Prostate gland (tissue), 2 donors: ENCODE results near the gene HMOX1. TPM values are rescaled to one million over a fixed set of nuclear protein-coding genes. Genes with fewer than 3 reads are reported as not detected.

ENCODE experiments used
- DNase-seq: peaks from one replicate; pipeline ENCODE4 v3.0.0-alpha.2; 2019; ENCODE audit warnings: low spot score
- H3K27ac ChIP-seq, 2 donors: fragments of 200-600 bp; sonication (generic); 2 replicates each; pipeline ENCODE4 v1.5.1; 2017 to 2019
- H3K27me3 ChIP-seq: fragments of 200-600 bp; sonication (generic); replicated peaks from 2 replicates; pipeline ENCODE4 v1.5.1; 2019; ENCODE audit not compliant: insufficient read depth
- H3K36me3 ChIP-seq, 2 donors: fragments of 200-600 bp; sonication (generic); 1 replicate in 1 of 2; 2 replicates in 1 of 2; pipeline versions ENCODE4 v1.5.1 to v1.8.1; 2017 to 2019
- H3K4me1 ChIP-seq: fragments of 200-600 bp; sonication (generic); replicated peaks from 2 replicates; pipeline ENCODE4 v1.5.1; 2019
- H3K4me3 ChIP-seq, 2 donors: fragments of 200-600 bp; sonication (generic); 2 replicates each; pipeline ENCODE4 v1.5.1; 2017 to 2019
- H3K9me3 ChIP-seq: fragments of 200-600 bp; sonication (generic); 2 replicates; pipeline ENCODE4 v1.5.1; 2017
- CTCF ChIP-seq, 4 experiments: fragments of 200-600 bp in 2 of 4; fragments of 450-650 bp in 2 of 4; sonication (generic) in 2 of 4; IDR thresholded peaks; 1 replicate in 3 of 4; 2 replicates in 1 of 4; pipeline ENCODE4 v1.5.1; 2016 to 2019; ENCODE audit warnings: antibody characterized with exemption in 4 of 4, mild to moderate bottlenecking in 2 of 4, moderate library complexity in 2 of 4
- POLR2A ChIP-seq: fragments of 450-650 bp; IDR thresholded peaks from one replicate; pipeline ENCODE4 v1.6.1; 2016; ENCODE audit warnings: antibody characterized with exemption, mild to moderate bottlenecking
- POLR2AphosphoS5 ChIP-seq: sonication (generic); formaldehyde crosslinking; IDR thresholded peaks from one replicate; pipeline ENCODE4 v1.6.1; 2017; ENCODE audit warnings: antibody characterized with exemption
- WGBS: methylation state at CpG from one replicate; pipeline ENCODE4 v1.1.5; 2018; 5-methylcytosine and 5-hydroxymethylcytosine counted together
- intact Hi-C: fragments of 100-400 bp; cut with DNase I; formaldehyde crosslinking; loops from one replicate; pipeline ENCODE4 v1.14.2; 2022
- total RNA-seq, 2 donors: library from RNA; depleted of rRNA; stranded (reverse); fragments of >200 nt; gene quantifications; one replicate each; pipeline ENCODE4 v1.1.0, GENCODE V29; 2016

Gene HMOX1
- total RNA-seq, 2 donors from 2014 or later = 3.5 to 31.5 TPM

GRCh38 chr22:35431483-35432227, 50.8 kb downstream of the HMOX1 start:
- peak overlapping the region; percentile 1 to 3 for H3K27ac ChIP-seq
- no peaks in the 10 kb centered on the region for H3K9me3 ChIP-seq
- H3K4me1 ChIP-seq = no peaks in the 10 kb centered on the region
- H3K27me3 ChIP-seq = no peaks in the 10 kb centered on the region
- TF ChIP-seq POLR2A = no peak
- TF ChIP-seq POLR2AphosphoS5 = no peak
- no peak for TF ChIP-seq CTCF (IDR thresholded peaks at IDR 0.05)
- intact Hi-C loops = loop anchor here (1.0 to 10.0 kb wide), 2 partner anchors 152 to 693 kb away; no protein-coding TSS in a partner anchor
- WGBS = 86% methylated on average over 12 of the region's 12 CpGs
- DNase-seq = no peak
- H3K4me3 ChIP-seq = no peak overlapping the region
- H3K36me3 ChIP-seq = no peaks in the 10 kb centered on the region

- H3K4me1 ChIP-seq = no peaks in the 10 kb centered on the region
- no peak overlapping the region for H3K27ac ChIP-seq
- intact Hi-C loops = loop anchor here (10.0 kb wide), 1 partner anchor 692 kb away; no protein-coding TSS in a partner anchor
- TF ChIP-seq POLR2A (no peak), POLR2AphosphoS5 (no peak), CTCF (IDR thresholded peaks at IDR 0.05) (no peak)
- WGBS = 93% methylated on average over 13 of the region's 13 CpGs
- H3K27me3 ChIP-seq = no peaks in the 10 kb centered on the region
- H3K36me3 ChIP-seq = no peaks in the 10 kb centered on the region
- no peaks in the 10 kb centered on the region for H3K9me3 ChIP-seq
- H3K4me3 ChIP-seq = no peak overlapping the region
- no peak for DNase-seq
Observed at GRCh38 chr22:35432228-35432905, 51.5 kb downstream of the HMOX1 start.

- no peak for DNase-seq
- intact Hi-C loops = loop anchor here (10.0 kb wide), 1 partner anchor 691 kb away; no protein-coding TSS in a partner anchor
- TF ChIP-seq POLR2AphosphoS5 (no peak), CTCF (IDR thresholded peaks at IDR 0.05) (no peak), POLR2A (no peak)
- H3K4me1 ChIP-seq = no peaks in the 10 kb centered on the region
- no peaks in the 10 kb centered on the region for H3K27me3 ChIP-seq
- H3K9me3 ChIP-seq = no peaks in the 10 kb centered on the region
- no peak overlapping the region for H3K27ac ChIP-seq
- WGBS = 95% methylated on average over 5 of the region's 5 CpGs
- H3K4me3 ChIP-seq = no peak overlapping the region
- H3K36me3 ChIP-seq = no peaks in the 10 kb centered on the region
Observed at GRCh38 chr22:35434061-35434710, 53.3 kb downstream of the HMOX1 start.

GRCh38 chr22:35435201-35435740, 54.4 kb downstream of the HMOX1 start:
- no peak overlapping the region for H3K27ac ChIP-seq
- 71% methylated on average over 8 of the region's 8 CpGs for WGBS
- TF ChIP-seq POLR2A (no peak), POLR2AphosphoS5 (no peak), CTCF (IDR thresholded peaks at IDR 0.05) (no peak)
- H3K9me3 ChIP-seq = no peaks in the 10 kb centered on the region
- no peak for DNase-seq
- H3K27me3 ChIP-seq = no peaks in the 10 kb centered on the region
- intact Hi-C loops = loop anchor here (10.0 kb wide), 1 partner anchor 690 kb away; no protein-coding TSS in a partner anchor
- no peaks in the 10 kb centered on the region for H3K4me1 ChIP-seq
- H3K4me3 ChIP-seq = no peak overlapping the region
- H3K36me3 ChIP-seq = no peaks in the 10 kb centered on the region
